Measurements from ENCODE around the gene LRMDA. TPM values are rescaled to one million over a fixed set of nuclear protein-coding genes. Genes with fewer than 3 reads are reported as not detected.

Gene LRMDA
- total RNA-seq, 1 experiment from 2014 or later = not detected

DNA sequence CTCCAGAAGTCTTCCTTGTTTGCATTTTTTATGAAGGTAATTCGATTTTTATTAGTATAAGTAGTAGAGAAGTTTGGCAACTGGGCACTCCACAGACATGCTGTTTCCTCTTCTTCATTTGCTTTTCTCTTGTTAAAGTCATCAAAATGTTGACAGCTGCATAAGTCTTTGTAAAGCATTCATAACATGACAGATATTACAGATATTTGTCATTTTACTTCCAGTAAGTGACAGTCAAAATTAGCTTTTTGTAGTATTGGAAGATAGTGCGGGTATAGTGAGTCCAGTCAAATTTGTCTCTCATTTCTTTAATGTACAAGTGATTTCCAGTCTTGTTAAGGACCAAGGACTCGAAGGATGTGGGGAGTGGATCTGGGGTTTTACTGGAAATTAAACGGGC is 247.1 kb downstream of the LRMDA start:
- H3K4me3 ChIP-seq (ENCODE audit: insufficient read depth, low read depth, low read length) = no peak overlapping the region
- H3K36me3 ChIP-seq (replicated peaks; ENCODE audit: control insufficient read depth, insufficient read depth, low read length) = no peaks in the 10 kb centered on the region
- no peak for DNase-seq
- H3K27me3 ChIP-seq (ENCODE audit: control insufficient read depth, insufficient read depth, low read length) = no peaks in the 10 kb centered on the region

DNA sequence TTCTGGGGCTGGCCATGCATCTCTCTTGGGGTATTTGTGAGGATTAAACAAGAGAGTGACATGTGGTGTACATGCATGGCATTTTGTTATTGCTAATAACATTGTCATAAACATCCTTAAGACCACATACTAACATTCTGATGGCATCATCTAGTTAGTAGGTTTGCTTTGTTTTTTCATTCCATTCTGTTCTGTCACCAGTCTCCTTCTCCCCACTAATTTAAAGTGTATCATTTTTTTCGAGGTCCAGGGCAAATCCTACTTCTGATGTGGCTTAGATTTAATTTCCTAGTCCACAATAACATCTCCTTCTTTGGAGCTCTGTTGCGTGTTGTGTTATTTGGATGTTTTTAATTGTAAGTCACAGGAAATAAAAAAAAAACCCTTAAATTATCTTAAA is 248.1 kb downstream of the LRMDA start:
- Histone ChIP-seq H3K4me3 (ENCODE audit: insufficient read depth, low read depth, low read length) (no peak overlapping the region), H3K36me3 (replicated peaks; ENCODE audit: control insufficient read depth, insufficient read depth, low read length) (no peaks in the 10 kb centered on the region), H3K27me3 (ENCODE audit: control insufficient read depth, insufficient read depth, low read length) (no peaks in the 10 kb centered on the region)
- no peak for DNase-seq

DNA sequence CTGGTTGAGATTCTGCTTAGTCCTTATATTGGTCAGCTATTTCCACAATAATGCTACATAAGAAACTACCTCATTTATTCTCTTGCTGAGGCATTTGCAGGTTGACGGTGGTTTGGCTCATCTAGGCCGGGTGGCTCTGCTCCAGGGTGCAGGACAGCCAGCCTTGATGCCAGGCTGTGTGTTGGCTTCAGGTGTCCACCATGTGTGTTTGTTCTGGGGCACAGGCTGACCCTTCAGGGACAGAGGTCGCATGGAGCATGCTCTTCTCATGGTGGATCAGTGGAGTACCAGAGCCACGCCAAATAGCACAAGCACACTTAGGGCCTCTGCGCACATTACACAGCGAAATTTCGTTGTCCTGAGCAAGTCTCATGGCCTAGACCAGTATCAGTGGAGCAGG is 249.9 kb downstream of the LRMDA start:
- no peaks in the 10 kb centered on the region for H3K27me3 ChIP-seq (ENCODE audit: control insufficient read depth, insufficient read depth, low read length)
- H3K36me3 ChIP-seq (replicated peaks; ENCODE audit: control insufficient read depth, insufficient read depth, low read length) = no peaks in the 10 kb centered on the region
- no peak overlapping the region for H3K4me3 ChIP-seq (ENCODE audit: insufficient read depth, low read depth, low read length)
- DNase-seq = no peak

DNA sequence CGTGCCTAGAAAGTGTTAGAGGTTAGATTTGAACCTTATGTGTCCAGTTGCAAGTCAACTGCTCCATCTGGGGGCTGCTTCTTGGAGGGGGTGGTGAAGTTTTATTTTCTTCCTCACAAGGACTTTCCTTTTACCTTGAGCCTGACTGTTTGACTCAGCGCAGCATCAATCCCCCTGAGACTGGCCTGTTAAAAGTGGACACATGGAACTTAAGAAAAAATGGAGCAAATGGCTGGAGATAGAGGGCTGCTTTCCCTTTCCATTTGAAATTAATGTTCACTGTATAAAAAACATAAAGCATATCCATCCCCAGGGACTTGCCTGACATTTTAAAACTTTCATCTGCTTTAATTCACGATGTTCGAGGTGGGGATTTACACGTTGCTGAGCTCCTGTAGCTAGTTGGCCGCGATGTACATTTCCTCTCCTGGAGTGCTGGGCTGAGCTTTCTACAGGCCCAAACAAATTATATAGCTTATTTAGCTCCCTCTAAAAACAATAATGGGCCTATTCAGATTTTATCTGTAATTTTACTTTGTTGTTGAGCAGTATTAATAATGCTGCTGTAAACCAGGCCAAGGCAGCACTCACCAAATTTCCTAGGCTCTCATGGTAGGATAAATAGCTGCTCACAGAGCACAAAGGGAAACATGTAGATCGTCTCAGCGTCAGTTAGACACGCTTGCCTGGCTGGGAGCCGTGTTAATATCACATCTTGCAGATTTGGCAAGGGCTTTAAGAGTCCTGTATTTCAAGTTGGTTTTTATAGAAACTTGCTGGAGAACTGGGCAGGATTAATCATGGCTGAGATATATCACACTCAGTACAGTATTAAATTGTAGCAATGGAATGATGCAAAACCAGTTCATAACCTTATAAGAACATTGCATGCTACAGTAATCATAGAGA is 251.5 kb downstream of the LRMDA start:
- H3K4me3 ChIP-seq (ENCODE audit: insufficient read depth, low read depth, low read length) = no peak overlapping the region
- no peak for DNase-seq
- H3K36me3 ChIP-seq (replicated peaks; ENCODE audit: control insufficient read depth, insufficient read depth, low read length) = no peaks in the 10 kb centered on the region
- no peaks in the 10 kb centered on the region for H3K27me3 ChIP-seq (ENCODE audit: control insufficient read depth, insufficient read depth, low read length)

DNA sequence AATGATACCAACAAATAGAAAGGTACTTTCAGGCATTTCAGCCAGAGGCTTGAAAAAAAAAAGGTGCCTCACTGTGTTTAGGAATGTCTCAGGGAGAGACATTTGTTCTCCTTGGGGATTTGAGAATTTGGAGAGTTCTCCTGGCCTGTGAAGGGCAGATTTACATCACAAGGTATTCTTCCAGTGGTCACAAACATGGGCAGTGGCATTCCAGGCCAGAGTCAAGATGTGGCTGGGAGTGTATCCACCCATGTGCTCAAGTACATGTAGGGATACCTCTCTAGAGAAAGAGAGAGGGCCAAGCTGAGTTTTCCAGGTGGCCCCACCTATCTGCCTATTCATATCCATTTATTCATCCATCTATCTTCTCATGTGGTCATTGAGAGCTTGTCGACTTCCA is 253.8 kb downstream of the LRMDA start:
- Histone ChIP-seq H3K4me3 (ENCODE audit: insufficient read depth, low read depth, low read length) (no peak overlapping the region), H3K27me3 (ENCODE audit: control insufficient read depth, insufficient read depth, low read length) (no peaks in the 10 kb centered on the region), H3K36me3 (replicated peaks; ENCODE audit: control insufficient read depth, insufficient read depth, low read length) (no peaks in the 10 kb centered on the region)
- no peak for DNase-seq

DNA sequence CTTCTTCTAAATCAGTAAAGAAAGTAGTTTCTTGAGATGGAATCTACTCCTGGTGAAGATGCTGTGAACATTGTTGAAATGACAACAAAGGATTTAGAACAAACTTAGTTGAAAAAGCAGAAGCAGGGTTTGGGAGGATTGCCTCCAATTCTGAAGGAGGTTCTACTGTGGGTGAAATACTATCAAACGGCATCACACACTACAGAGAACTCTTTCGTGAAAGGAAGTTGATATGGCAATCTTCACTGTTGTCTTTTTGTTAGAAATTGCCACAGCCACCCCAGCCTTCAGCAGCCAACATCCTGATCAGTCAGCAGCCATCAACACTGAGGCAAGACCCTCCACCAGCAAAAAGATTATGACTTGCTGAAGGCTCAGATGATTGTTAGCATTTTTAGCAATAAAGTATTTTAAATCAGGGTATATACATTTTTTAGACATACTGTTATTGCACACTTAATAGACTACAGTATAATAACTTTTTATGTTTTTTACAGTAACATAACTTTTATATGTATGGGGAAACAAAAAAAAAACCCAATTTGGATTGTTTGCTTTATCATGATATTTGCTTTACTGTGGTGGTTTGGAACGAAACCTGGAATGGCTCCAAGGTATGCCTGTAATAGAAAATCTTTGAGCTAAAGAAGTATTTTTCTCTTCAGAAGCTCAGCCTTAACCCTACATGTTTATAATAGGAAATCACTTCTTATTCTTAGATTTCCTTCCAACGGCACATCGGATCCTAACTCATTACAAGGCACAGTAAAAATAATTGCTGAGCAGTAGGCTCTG is 257.3 kb downstream of the LRMDA start:
- Histone ChIP-seq H3K36me3 (replicated peaks; ENCODE audit: control insufficient read depth, insufficient read depth, low read length) (no peaks in the 10 kb centered on the region), H3K27me3 (ENCODE audit: control insufficient read depth, insufficient read depth, low read length) (no peaks in the 10 kb centered on the region), H3K4me3 (ENCODE audit: insufficient read depth, low read depth, low read length) (no peak overlapping the region)
- DNase-seq = no peak

DNA sequence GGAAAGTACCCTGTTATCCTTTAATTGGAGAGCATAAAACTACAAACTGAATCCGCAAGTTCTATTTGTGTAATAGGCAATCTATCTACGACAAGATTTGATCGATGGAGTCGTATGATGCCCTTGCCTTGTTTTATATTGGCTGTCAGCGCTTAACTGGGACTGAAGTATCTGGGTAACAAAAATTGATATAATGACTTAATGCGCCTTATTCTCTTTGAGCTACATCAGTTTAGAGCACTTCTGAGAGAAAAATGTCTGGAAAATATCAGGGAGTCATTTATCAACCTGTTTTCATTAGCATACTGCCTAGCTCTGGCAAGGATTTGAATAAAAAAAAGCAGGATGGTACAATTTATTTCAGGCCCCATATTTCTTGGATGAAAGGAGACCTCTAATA is 262.1 kb downstream of the LRMDA start:
- Histone ChIP-seq H3K4me3 (ENCODE audit: insufficient read depth, low read depth, low read length) (no peak overlapping the region), H3K27me3 (ENCODE audit: control insufficient read depth, insufficient read depth, low read length) (no peaks in the 10 kb centered on the region), H3K36me3 (replicated peaks; ENCODE audit: control insufficient read depth, insufficient read depth, low read length) (no peaks in the 10 kb centered on the region)
- DNase-seq = no peak

DNA sequence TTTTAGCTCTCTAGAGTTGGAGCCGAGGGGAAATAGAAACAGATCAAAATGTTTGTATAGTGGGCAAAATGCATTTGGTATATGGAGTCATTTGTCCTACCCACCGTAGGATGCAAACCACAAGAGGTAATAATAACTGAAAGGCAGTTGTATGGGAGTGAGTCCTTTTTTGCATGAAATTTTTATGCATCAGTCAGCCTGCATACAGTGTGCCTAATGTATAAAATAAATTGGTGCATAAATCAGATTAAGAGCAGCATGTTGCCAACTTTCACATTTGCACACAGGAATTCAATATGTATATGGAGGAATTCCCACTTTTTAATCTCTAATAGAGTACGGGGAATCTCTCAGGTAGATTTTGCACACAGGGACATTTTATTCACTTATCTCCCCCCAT is 262.8 kb downstream of the LRMDA start:
- no peak for DNase-seq
- no peaks in the 10 kb centered on the region for H3K36me3 ChIP-seq (replicated peaks; ENCODE audit: control insufficient read depth, insufficient read depth, low read length)
- no peaks in the 10 kb centered on the region for H3K27me3 ChIP-seq (ENCODE audit: control insufficient read depth, insufficient read depth, low read length)
- H3K4me3 ChIP-seq (ENCODE audit: insufficient read depth, low read depth, low read length) = no peak overlapping the region

DNA sequence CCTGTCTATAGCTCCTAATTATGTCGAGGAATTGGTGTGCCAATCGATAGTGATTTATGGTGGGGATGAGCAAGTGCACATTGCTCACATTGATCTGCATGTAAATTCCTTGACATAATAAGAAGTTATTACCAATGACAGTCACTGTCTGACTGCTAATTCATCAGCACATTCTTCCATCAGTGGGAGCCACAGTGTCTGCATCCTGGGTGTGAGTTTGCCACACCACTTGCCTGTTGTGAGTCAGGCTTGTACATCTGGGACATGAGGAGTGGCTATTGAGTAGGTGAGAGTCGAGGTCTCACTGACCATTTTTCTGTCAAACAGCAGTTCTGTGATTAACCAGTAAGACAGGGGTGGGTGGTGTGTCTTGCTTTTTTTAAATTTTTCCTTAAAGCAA is 263.4 kb downstream of the LRMDA start:
- Histone ChIP-seq H3K4me3 (ENCODE audit: insufficient read depth, low read depth, low read length) (no peak overlapping the region), H3K27me3 (ENCODE audit: control insufficient read depth, insufficient read depth, low read length) (no peaks in the 10 kb centered on the region), H3K36me3 (replicated peaks; ENCODE audit: control insufficient read depth, insufficient read depth, low read length) (no peaks in the 10 kb centered on the region)
- DNase-seq = no peak

DNA sequence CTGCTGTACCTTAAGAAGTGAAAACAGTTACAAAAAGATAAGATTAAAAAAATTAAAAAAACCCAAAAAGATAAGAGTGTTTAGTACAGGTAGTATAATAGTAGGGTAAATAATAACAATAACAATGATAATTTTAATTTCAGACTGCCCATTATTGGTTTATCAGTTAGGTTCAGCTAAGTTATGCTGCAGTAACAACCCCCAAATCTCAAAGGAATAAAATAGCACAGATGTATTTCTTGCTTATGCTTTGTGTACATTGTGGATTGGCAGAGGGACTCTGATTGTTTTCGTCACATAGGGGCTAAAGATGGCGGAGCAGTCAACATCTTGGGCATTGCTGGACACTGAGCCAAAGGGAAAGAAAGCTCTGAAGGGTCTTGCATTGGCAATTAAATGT is 264.6 kb downstream of the LRMDA start:
- DNase-seq = no peak
- Histone ChIP-seq H3K27me3 (ENCODE audit: control insufficient read depth, insufficient read depth, low read length) (no peaks in the 10 kb centered on the region), H3K4me3 (ENCODE audit: insufficient read depth, low read depth, low read length) (no peak overlapping the region), H3K36me3 (replicated peaks; ENCODE audit: control insufficient read depth, insufficient read depth, low read length) (no peaks in the 10 kb centered on the region)

DNA sequence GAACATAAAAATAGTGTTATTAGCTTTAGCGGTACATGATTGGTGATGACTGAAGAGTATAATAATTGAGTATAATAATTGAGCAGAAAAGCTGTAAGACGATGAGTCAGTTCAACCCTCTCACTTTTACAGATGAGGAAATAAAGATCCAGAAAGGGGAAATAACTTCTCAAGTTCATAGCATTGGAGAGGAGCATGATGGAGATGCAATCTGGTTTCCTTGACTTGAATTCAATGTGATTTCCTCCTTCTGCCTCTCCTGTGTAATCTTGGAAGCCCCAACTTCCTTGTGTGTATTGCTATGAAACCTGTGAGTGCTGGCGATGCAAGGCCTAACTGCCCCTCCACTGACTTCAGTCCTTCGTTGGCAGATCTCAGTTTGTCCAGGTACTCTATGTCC is 265.1 kb downstream of the LRMDA start:
- no peaks in the 10 kb centered on the region for H3K27me3 ChIP-seq (ENCODE audit: control insufficient read depth, insufficient read depth, low read length)
- H3K4me3 ChIP-seq (ENCODE audit: insufficient read depth, low read depth, low read length) = no peak overlapping the region
- DNase-seq = no peak
- H3K36me3 ChIP-seq (replicated peaks; ENCODE audit: control insufficient read depth, insufficient read depth, low read length) = no peaks in the 10 kb centered on the region

DNA sequence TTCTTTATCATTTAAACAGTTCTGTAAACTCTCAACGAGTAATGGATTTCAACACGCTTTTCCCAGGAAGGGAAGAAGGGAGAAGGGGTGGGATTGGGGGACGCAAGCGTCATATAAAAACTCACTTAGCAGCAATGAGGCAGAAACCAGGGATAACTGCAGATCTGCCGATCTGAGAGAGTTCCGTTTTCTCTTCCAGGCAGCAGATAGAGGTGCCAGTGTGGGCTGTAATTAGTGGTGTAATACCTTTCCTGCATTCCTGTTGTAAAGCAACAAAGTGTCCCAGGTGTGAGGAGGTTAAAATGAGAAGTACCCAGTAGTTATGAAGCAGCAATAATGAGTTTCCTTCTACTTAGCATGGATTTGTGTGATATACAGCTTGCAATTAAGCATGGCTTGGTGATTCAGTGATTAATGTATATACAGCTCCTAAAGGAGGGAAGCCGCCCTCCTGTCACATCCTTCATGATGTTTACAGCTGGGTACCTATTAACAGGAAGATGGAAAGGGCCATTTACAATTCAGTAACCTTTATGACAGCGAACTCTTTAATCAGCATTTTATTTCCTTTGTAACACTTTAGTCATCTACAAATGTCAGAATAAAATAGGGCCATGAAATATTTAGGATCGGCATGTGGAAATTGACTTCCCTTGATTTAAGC is 271.9 kb downstream of the LRMDA start:
- no peak for DNase-seq
- H3K4me3 ChIP-seq (ENCODE audit: insufficient read depth, low read depth, low read length) = no peak overlapping the region
- H3K36me3 ChIP-seq (replicated peaks; ENCODE audit: control insufficient read depth, insufficient read depth, low read length) = no peaks in the 10 kb centered on the region
- H3K27me3 ChIP-seq (ENCODE audit: control insufficient read depth, insufficient read depth, low read length) = no peaks in the 10 kb centered on the region

DNA sequence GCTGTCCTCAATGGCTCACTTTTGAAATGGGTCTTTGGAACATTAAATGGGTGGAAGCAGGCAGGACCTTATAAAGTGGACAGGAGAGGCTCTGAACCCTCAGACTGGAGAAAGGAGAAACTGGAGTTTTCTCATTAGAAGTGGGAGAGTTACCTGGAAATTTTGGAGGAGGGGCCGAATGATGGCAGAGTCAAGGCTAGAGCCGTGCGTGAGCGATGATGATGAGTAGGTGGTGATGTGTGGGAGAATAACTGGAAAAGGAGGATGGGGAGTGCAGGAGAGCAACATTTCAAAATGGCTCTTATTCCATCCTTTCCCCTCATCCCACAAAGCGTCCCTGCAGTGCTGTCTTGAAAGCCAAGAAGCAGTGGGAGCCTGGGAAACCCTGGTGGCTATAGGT is 274.0 kb downstream of the LRMDA start:
- no peaks in the 10 kb centered on the region for H3K27me3 ChIP-seq (ENCODE audit: control insufficient read depth, insufficient read depth, low read length)
- no peaks in the 10 kb centered on the region for H3K36me3 ChIP-seq (replicated peaks; ENCODE audit: control insufficient read depth, insufficient read depth, low read length)
- DNase-seq = no peak
- no peak overlapping the region for H3K4me3 ChIP-seq (ENCODE audit: insufficient read depth, low read depth, low read length)

DNA sequence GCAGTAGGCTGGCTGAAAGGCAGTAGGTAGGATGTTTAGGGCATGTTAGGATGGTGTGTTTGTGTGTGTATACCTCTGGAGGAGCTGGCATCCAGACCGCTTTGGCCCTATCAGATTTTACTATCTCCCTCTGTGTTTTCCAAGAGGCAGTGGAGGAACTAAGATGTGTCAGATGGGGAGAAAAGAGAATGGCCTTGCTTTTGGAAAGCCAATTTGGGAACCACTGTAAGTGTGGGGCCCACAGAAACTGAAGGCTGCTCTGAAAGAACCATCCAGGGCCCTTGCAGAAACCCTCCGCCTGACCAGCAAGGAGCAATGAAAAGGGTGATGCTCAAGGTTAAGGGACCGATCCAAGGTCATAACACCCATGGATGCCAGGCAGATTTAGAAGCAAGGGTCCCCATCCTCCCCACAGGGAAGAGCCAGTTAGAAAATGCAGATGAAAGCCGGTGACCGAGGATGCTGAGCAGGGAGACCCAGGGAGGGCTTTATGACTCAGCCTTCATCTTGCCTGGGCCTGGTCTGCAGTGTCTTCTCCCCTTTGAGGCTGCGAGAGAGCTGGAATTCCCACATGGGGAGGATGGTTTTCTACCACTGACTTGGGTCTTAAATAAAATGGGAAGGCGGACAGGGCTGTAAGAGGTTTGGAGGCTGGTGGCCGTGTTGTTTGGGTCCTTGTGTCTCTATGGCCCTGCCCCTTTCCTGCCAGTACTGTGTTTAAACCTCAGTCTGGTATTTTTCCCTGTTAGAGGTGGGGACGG is 275.8 kb downstream of the LRMDA start:
- DNase-seq = peak; percentile 8
- Histone ChIP-seq H3K36me3 (replicated peaks; ENCODE audit: control insufficient read depth, insufficient read depth, low read length) (no peaks in the 10 kb centered on the region), H3K4me3 (ENCODE audit: insufficient read depth, low read depth, low read length) (no peak overlapping the region), H3K27me3 (ENCODE audit: control insufficient read depth, insufficient read depth, low read length) (no peaks in the 10 kb centered on the region)

Measured in H7 (cell line).